Activated T-helper 9 cell treated with anti-CD3 and anti-CD28 coated beads, Interleukin-2, amount 50 U/mL, for 16 hours (primary cell): Measurements from ENCODE around the gene ITGA5.

ENCODE experiments used
- DNase-seq: peaks from one replicate; pipeline ENCODE4 v3.0.0-alpha.2; 2020; ENCODE audit warnings: low read depth

ITGA5 gene

GRCh38 chr12:54419088-54419887 lies at the start of gene ITGA5:
ITGA5 (minus strand) TSS chr12:54419266; CDS start chr12:54419198, 68 bp downstream.
- peak; percentile 33 for DNase-seq

GRCh38 chr12:54465857-54466523 lies 46.9 kb upstream of the ITGA5 start:
- no peak for DNase-seq

GRCh38 chr12:54463484-54463883 lies 44.4 kb upstream of the ITGA5 start:
- DNase-seq = no peak

- DNase-seq = no peak
Observed at GRCh38 chr12:54463034-54463433, 44.0 kb upstream of the ITGA5 start.

- no peak for DNase-seq
Observed at GRCh38 chr12:54460317-54460923, 41.4 kb upstream of the ITGA5 start.

GRCh38 chr12:54459355-54459754 lies 40.3 kb upstream of the ITGA5 start:
- DNase-seq = no peak

GRCh38 chr12:54455760-54456469 lies 36.8 kb upstream of the ITGA5 start:
- DNase-seq = no peak

GRCh38 chr12:54452628-54453027 lies 33.6 kb upstream of the ITGA5 start:
- DNase-seq = no peak

- DNase-seq = no peak
Observed at GRCh38 chr12:54448344-54448743, 29.3 kb upstream of the ITGA5 start.

GRCh38 chr12:54447917-54448316 lies 28.9 kb upstream of the ITGA5 start:
- DNase-seq = no peak

GRCh38 chr12:54444206-54444605 lies 25.1 kb upstream of the ITGA5 start:
- no peak for DNase-seq

GRCh38 chr12:54443446-54443845 lies 24.4 kb upstream of the ITGA5 start:
- DNase-seq = no peak

- no peak for DNase-seq
Observed at GRCh38 chr12:54442961-54443360, 23.9 kb upstream of the ITGA5 start.

- DNase-seq = no peak
Observed at GRCh38 chr12:54442099-54442498, 23.0 kb upstream of the ITGA5 start.

- no peak for DNase-seq
Observed at GRCh38 chr12:54439521-54440255, 20.6 kb upstream of the ITGA5 start.

- DNase-seq = no peak
Observed at GRCh38 chr12:54439096-54439495, 20.0 kb upstream of the ITGA5 start.

GRCh38 chr12:54438517-54438916 lies 19.5 kb upstream of the ITGA5 start:
- DNase-seq = no peak

- DNase-seq = no peak
Observed at GRCh38 chr12:54437697-54438096, 18.6 kb upstream of the ITGA5 start.

GRCh38 chr12:54437243-54437642 lies 18.2 kb upstream of the ITGA5 start:
- DNase-seq = no peak

- no peak for DNase-seq
Observed at GRCh38 chr12:54432815-54433164, 13.7 kb upstream of the ITGA5 start.

GRCh38 chr12:54431911-54432814 lies 13.1 kb upstream of the ITGA5 start:
- DNase-seq = no peak
